ENCODE measurements around the gene PPP1R1C. TPM values are rescaled to one million over a fixed set of nuclear protein-coding genes. Genes with fewer than 3 reads are reported as not detected.

Gene PPP1R1C
- total and polyA plus RNA-seq, 4 donors: 5.4 to 21.7 (median 11.3) TPM

DNA sequence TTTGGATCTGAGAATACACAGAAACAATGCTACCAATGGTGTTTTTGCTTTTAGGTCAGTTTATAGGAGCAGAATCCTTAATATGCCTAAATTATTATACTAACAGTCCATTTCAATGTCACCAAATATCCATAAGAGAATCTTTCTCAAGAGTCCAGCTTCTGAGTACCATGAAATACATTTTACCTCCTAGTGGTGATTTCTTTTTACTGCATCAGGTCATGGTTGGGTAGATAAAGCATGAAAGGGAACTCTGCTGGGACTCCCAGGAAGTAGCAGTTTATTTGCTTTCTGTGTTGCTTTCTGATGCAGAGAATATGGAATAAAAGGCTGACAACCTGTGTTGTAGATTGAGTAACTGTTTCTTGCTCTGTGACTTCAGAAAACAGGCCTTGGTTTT, 115.6 kb downstream of the PPP1R1C start:
- peaks cover 0 to 1% (median 0%) of the 10 kb centered on the region in 4 donors for H3K4me1 ChIP-seq (ENCODE audit: control insufficient read depth in 4 of 4, insufficient read depth in 4 of 4, low read length in 3 of 4)
- H3K9ac ChIP-seq (ENCODE audit: low read depth in 1 of 2, low read length in 2 of 2): no peak overlapping the region
- H3K27me3 ChIP-seq (ENCODE audit: control insufficient read depth in 4 of 4, insufficient read depth in 4 of 4, low read length in 3 of 4): no peaks in the 10 kb centered on the region
- no peak for DNase-seq (ENCODE audit: low spot score)
- H3K4me3 ChIP-seq (ENCODE audit: low read depth in 1 of 3, low read length in 3 of 3): no peak overlapping the region
- no peaks in the 10 kb centered on the region for H3K9me3 ChIP-seq (ENCODE audit: control insufficient read depth in 4 of 4, low read length in 3 of 4)
- H3K27ac ChIP-seq (ENCODE audit: low read depth in 1 of 2, low read length in 2 of 2): no peak overlapping the region
- H3K36me3 ChIP-seq (ENCODE audit: control insufficient read depth in 4 of 4, insufficient read depth in 3 of 4, low read depth in 1 of 4, low read length in 3 of 4): no peaks in the 10 kb centered on the region
- TF ChIP-seq TAF1 (conservative IDR thresholded peaks at IDR 0.05) (no peak), EGR1 (IDR thresholded peaks at IDR 0.05; ENCODE audit: low read depth in 2 of 2) (no peak), FOXA2 (IDR thresholded peaks at IDR 0.05) (no peak), JUND (IDR thresholded peaks at IDR 0.05) (no peak), HNF4A (conservative IDR thresholded peaks at IDR 0.05) (no peak), FOXA1 (IDR thresholded peaks at IDR 0.05) (no peak), SP1 (IDR thresholded peaks at IDR 0.05) (no peak), GABPA (IDR thresholded peaks at IDR 0.05 in 1 of 2, conservative IDR thresholded peaks at IDR 0.05 in 1 of 2) (no peak), HNF4G (IDR thresholded peaks at IDR 0.05) (no peak), RXRA (IDR thresholded peaks at IDR 0.05) (no peak), NR2F2 (IDR thresholded peaks at IDR 0.05) (no peak), RAD21 (IDR thresholded peaks at IDR 0.05) (no peak)
- TF ChIP-seq, protein P1, sequence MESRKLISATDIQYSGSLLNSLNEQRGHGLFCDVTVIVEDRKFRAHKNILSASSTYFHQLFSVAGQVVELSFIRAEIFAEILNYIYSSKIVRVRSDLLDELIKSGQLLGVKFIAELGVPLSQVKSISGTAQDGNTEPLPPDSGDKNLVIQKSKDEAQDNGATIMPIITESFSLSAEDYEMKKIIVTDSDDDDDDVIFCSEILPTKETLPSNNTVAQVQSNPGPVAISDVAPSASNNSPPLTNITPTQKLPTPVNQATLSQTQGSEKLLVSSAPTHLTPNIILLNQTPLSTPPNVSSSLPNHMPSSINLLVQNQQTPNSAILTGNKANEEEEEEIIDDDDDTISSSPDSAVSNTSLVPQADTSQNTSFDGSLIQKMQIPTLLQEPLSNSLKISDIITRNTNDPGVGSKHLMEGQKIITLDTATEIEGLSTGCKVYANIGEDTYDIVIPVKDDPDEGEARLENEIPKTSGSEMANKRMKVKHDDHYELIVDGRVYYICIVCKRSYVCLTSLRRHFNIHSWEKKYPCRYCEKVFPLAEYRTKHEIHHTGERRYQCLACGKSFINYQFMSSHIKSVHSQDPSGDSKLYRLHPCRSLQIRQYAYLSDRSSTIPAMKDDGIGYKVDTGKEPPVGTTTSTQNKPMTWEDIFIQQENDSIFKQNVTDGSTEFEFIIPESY (IDR thresholded peaks at IDR 0.05): no peak
- TF ChIP-seq, protein P2, sequence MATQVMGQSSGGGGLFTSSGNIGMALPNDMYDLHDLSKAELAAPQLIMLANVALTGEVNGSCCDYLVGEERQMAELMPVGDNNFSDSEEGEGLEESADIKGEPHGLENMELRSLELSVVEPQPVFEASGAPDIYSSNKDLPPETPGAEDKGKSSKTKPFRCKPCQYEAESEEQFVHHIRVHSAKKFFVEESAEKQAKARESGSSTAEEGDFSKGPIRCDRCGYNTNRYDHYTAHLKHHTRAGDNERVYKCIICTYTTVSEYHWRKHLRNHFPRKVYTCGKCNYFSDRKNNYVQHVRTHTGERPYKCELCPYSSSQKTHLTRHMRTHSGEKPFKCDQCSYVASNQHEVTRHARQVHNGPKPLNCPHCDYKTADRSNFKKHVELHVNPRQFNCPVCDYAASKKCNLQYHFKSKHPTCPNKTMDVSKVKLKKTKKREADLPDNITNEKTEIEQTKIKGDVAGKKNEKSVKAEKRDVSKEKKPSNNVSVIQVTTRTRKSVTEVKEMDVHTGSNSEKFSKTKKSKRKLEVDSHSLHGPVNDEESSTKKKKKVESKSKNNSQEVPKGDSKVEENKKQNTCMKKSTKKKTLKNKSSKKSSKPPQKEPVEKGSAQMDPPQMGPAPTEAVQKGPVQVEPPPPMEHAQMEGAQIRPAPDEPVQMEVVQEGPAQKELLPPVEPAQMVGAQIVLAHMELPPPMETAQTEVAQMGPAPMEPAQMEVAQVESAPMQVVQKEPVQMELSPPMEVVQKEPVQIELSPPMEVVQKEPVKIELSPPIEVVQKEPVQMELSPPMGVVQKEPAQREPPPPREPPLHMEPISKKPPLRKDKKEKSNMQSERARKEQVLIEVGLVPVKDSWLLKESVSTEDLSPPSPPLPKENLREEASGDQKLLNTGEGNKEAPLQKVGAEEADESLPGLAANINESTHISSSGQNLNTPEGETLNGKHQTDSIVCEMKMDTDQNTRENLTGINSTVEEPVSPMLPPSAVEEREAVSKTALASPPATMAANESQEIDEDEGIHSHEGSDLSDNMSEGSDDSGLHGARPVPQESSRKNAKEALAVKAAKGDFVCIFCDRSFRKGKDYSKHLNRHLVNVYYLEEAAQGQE (IDR thresholded peaks at IDR 0.05): no peak
- TF ChIP-seq, protein P3, sequence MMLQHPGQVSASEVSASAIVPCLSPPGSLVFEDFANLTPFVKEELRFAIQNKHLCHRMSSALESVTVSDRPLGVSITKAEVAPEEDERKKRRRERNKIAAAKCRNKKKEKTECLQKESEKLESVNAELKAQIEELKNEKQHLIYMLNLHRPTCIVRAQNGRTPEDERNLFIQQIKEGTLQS (IDR thresholded peaks at IDR 0.05): no peak
- TF ChIP-seq, protein P4, sequence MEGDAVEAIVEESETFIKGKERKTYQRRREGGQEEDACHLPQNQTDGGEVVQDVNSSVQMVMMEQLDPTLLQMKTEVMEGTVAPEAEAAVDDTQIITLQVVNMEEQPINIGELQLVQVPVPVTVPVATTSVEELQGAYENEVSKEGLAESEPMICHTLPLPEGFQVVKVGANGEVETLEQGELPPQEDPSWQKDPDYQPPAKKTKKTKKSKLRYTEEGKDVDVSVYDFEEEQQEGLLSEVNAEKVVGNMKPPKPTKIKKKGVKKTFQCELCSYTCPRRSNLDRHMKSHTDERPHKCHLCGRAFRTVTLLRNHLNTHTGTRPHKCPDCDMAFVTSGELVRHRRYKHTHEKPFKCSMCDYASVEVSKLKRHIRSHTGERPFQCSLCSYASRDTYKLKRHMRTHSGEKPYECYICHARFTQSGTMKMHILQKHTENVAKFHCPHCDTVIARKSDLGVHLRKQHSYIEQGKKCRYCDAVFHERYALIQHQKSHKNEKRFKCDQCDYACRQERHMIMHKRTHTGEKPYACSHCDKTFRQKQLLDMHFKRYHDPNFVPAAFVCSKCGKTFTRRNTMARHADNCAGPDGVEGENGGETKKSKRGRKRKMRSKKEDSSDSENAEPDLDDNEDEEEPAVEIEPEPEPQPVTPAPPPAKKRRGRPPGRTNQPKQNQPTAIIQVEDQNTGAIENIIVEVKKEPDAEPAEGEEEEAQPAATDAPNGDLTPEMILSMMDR (IDR thresholded peaks at IDR 0.05; ENCODE audit: low read depth, low read length, missing input control): no peak

DNA sequence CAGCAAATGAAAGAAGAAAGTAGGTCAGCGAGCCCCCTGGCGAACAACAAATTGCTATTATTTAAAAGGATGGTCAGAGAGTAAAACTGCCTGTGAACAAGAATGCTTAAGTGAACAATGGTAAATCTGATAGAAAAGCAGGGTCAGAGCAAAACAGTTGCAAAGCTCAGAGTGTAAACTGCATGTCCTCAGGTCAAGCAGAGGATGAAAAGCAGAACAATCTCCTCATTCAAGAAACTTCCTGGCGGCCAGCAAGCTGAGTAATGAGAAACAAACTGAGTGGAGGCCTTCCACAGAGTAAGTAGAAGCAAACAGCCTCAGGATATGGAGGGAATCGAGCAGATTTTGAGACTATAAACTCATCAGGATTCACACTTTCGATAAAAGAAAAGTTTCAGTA, 117.9 kb downstream of the PPP1R1C start:
- WGBS: 87% methylated on average over 5 of the region's 5 CpGs
- Histone ChIP-seq H3K4me1 (ENCODE audit: control insufficient read depth in 4 of 4, insufficient read depth in 4 of 4, low read length in 3 of 4) (peaks cover 0 to 1% (median 0%) of the 10 kb centered on the region in 4 donors), H3K9ac (ENCODE audit: low read depth in 1 of 2, low read length in 2 of 2) (no peak overlapping the region), H3K27ac (ENCODE audit: low read depth in 1 of 2, low read length in 2 of 2) (no peak overlapping the region), H3K36me3 (ENCODE audit: control insufficient read depth in 4 of 4, insufficient read depth in 3 of 4, low read depth in 1 of 4, low read length in 3 of 4) (no peaks in the 10 kb centered on the region), H3K27me3 (ENCODE audit: control insufficient read depth in 4 of 4, insufficient read depth in 4 of 4, low read length in 3 of 4) (no peaks in the 10 kb centered on the region), H3K9me3 (ENCODE audit: control insufficient read depth in 4 of 4, low read length in 3 of 4) (no peaks in the 10 kb centered on the region), H3K4me3 (ENCODE audit: low read depth in 1 of 3, low read length in 3 of 3) (no peak overlapping the region)
- TF ChIP-seq YY1 (IDR thresholded peaks at IDR 0.05) (no peak), FOXA1 (IDR thresholded peaks at IDR 0.05) (no peak), HNF4G (IDR thresholded peaks at IDR 0.05) (no peak), FOXA2 (IDR thresholded peaks at IDR 0.05) (no peak)
- TF ChIP-seq, protein P5, sequence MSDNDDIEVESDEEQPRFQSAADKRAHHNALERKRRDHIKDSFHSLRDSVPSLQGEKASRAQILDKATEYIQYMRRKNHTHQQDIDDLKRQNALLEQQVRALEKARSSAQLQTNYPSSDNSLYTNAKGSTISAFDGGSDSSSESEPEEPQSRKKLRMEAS (IDR thresholded peaks at IDR 0.05): no peak
- TF ChIP-seq, protein P1 (IDR thresholded peaks at IDR 0.05): no peak
- DNase-seq (ENCODE audit: low spot score): no peak

All from liver (tissue), 9 donors.